ENCODE results near the gene NEK8.

The NEK8 gene

DNA sequence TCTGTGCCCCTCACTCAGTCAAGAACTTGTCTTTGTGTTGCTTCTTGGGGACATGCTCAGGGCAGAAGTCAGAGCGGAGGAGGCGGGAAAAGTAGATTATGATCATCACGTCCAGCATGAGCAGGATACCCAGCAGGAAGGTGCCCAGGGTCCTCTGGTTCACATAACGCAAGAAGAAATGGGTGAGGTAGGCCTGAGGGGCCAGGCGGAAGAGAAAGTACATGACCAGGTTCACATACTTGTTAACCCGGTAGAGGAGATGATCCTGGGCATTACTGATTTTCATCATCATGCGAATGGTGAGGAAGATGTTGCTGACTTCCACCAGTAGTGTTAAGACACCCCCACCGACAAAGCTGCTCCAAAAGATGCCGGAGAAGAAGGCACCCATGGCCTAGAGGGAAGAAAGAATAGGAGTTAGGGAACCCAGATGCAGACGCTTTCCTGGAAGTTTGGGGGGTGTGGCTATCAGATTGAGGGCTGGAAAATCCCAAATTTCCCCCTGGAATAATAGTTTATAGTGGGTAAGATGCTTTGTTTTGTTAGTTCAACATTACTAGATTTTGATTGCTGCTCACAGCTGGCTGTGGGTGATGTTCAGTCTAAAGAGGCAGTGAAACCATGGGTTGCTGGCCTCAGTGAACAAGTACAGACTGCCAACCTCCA, 4.0 kb upstream of the NEK8 start (continued):
- TF ChIP-seq, protein P1, sequence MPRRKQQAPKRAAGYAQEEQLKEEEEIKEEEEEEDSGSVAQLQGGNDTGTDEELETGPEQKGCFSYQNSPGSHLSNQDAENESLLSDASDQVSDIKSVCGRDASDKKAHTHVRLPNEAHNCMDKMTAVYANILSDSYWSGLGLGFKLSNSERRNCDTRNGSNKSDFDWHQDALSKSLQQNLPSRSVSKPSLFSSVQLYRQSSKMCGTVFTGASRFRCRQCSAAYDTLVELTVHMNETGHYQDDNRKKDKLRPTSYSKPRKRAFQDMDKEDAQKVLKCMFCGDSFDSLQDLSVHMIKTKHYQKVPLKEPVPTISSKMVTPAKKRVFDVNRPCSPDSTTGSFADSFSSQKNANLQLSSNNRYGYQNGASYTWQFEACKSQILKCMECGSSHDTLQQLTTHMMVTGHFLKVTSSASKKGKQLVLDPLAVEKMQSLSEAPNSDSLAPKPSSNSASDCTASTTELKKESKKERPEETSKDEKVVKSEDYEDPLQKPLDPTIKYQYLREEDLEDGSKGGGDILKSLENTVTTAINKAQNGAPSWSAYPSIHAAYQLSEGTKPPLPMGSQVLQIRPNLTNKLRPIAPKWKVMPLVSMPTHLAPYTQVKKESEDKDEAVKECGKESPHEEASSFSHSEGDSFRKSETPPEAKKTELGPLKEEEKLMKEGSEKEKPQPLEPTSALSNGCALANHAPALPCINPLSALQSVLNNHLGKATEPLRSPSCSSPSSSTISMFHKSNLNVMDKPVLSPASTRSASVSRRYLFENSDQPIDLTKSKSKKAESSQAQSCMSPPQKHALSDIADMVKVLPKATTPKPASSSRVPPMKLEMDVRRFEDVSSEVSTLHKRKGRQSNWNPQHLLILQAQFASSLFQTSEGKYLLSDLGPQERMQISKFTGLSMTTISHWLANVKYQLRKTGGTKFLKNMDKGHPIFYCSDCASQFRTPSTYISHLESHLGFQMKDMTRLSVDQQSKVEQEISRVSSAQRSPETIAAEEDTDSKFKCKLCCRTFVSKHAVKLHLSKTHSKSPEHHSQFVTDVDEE (CRISPR knock-in tag; IDR thresholded peaks at IDR 0.05) = no peak
- TF ChIP-seq SNAI2 (CRISPR knock-in tag; IDR thresholded peaks at IDR 0.05) (no peak), GLIS3 (CRISPR knock-in tag; IDR thresholded peaks at IDR 0.05) (no peak), OSR1 (CRISPR knock-in tag; IDR thresholded peaks at IDR 0.05) (no peak), ZFP30 (CRISPR knock-in tag; IDR thresholded peaks at IDR 0.05) (no peak)

DNA sequence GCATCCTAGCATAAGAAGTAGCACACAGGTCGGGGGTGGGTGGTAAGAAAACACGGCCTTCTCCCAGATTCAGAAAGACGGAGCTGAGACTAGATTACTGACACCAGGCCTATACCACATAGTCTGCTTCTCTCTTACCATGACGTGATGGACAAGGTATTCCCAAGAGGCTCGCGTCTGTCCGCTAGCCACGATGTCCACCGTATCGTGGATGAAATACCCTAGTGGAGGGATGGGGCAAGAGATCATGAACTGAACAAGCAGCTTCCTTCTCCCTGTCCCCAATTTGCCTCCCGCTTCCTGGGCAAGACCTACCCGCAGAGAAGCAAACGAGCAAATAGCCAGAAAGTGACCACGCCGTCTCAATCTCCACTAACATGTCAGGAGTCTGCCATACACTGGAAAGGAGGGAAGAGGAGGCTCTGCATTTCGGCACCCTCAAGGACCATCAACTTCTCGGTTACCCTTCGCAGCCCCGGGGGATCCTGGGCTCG, 3.4 kb upstream of the NEK8 start:
- ATAC-seq = peak; percentile 1
- no peak for TF ChIP-seq PPARA (CRISPR knock-in tag; IDR thresholded peaks at IDR 0.05; ENCODE audit: borderline replicate concordance)
- TF ChIP-seq, protein P2, sequence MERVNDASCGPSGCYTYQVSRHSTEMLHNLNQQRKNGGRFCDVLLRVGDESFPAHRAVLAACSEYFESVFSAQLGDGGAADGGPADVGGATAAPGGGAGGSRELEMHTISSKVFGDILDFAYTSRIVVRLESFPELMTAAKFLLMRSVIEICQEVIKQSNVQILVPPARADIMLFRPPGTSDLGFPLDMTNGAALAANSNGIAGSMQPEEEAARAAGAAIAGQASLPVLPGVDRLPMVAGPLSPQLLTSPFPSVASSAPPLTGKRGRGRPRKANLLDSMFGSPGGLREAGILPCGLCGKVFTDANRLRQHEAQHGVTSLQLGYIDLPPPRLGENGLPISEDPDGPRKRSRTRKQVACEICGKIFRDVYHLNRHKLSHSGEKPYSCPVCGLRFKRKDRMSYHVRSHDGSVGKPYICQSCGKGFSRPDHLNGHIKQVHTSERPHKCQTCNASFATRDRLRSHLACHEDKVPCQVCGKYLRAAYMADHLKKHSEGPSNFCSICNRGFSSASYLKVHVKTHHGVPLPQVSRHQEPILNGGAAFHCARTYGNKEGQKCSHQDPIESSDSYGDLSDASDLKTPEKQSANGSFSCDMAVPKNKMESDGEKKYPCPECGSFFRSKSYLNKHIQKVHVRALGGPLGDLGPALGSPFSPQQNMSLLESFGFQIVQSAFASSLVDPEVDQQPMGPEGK (CRISPR knock-in tag; IDR thresholded peaks at IDR 0.05; ENCODE audit: borderline replicate concordance) = 0 out of 2 replicates have a peak, but pooled peaks have one; percentile 10
- TF ChIP-seq, protein P3, sequence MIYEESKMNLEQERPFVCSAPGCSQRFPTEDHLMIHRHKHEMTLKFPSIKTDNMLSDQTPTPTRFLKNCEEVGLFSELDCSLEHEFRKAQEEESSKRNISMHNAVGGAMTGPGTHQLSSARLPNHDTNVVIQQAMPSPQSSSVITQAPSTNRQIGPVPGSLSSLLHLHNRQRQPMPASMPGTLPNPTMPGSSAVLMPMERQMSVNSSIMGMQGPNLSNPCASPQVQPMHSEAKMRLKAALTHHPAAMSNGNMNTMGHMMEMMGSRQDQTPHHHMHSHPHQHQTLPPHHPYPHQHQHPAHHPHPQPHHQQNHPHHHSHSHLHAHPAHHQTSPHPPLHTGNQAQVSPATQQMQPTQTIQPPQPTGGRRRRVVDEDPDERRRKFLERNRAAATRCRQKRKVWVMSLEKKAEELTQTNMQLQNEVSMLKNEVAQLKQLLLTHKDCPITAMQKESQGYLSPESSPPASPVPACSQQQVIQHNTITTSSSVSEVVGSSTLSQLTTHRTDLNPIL (CRISPR knock-in tag; IDR thresholded peaks at IDR 0.05; ENCODE audit: low read depth) = 0 out of 2 replicates have a peak, but pooled peaks have one; percentile 42

DNA sequence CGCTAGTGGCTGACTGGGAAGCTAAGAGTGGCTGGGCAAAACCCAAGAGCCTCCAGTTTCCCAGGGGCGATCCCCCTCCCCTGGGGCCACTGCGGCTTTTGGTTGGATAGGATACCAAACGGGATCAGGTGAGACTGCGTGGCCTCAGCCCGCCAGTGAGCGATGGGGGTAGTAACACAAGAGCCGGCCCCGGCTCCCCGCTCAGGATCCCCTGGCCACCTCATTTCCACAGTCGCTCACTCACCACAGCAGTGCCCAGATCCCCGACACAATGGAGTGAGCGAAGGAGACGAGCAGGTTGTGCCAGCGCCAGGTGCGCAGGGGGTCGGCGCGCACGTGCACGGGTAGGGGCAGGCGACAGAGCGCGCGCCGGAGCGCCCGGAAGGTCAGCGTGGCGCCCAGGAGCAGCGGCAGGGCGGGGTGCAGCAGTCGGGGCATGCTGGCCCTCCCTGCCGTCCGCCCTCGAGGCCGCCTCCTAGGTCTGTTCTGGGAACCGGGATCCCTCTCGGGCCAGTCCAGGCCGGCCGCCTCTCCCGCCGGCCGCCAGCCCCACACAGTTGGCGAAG, 2.8 kb upstream of the NEK8 start:
- ATAC-seq = peak; percentile 53
- TF ChIP-seq ZNF565 (CRISPR knock-in tag; conservative IDR thresholded peaks at IDR 0.05; ENCODE audit: low read depth) (no peak), CSDC2 (CRISPR knock-in tag; IDR thresholded peaks at IDR 0.05) (no peak), ZNF70 (CRISPR knock-in tag; IDR thresholded peaks at IDR 0.05) (no peak), TCF4 (CRISPR knock-in tag; IDR thresholded peaks at IDR 0.05; ENCODE audit: borderline replicate concordance) (no peak), ARNTL (CRISPR knock-in tag; IDR thresholded peaks at IDR 0.05; ENCODE audit: borderline replicate concordance, low read depth) (no peak), BACH2 (CRISPR knock-in tag; IDR thresholded peaks at IDR 0.05; ENCODE audit: borderline replicate concordance) (no peak), OSR1 (CRISPR knock-in tag; IDR thresholded peaks at IDR 0.05) (no peak), GLIS3 (CRISPR knock-in tag; IDR thresholded peaks at IDR 0.05) (no peak), ZFP30 (CRISPR knock-in tag; IDR thresholded peaks at IDR 0.05) (no peak)
- TF ChIP-seq, protein P1 (CRISPR knock-in tag; IDR thresholded peaks at IDR 0.05) = no peak
- TF ChIP-seq, protein P4, sequence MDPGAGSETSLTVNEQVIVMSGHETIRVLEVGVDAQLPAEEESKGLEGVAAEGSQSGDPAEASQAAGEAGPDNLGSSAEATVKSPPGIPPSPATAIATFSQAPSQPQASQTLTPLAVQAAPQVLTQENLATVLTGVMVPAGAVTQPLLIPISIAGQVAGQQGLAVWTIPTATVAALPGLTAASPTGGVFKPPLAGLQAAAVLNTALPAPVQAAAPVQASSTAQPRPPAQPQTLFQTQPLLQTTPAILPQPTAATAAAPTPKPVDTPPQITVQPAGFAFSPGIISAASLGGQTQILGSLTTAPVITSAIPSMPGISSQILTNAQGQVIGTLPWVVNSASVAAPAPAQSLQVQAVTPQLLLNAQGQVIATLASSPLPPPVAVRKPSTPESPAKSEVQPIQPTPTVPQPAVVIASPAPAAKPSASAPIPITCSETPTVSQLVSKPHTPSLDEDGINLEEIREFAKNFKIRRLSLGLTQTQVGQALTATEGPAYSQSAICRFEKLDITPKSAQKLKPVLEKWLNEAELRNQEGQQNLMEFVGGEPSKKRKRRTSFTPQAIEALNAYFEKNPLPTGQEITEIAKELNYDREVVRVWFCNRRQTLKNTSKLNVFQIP (CRISPR knock-in tag; IDR thresholded peaks at IDR 0.05; ENCODE audit: borderline replicate concordance, low read depth) = no peak
- TF ChIP-seq, protein P3 (CRISPR knock-in tag; IDR thresholded peaks at IDR 0.05; ENCODE audit: low read depth) = no peak
